Naive thymus-derived CD4-positive, alpha-beta T cell (primary cell): ENCODE data around the gene SLC13A2. TPM values are rescaled to one million over a fixed set of nuclear protein-coding genes. Genes with fewer than 3 reads are reported as not detected.
"Not testable (repeated sequence)": the region's sequence is repeated elsewhere in the genome, so short reads cannot be mapped to it uniquely, and the experiment has no call there.

Source experiments
- ATAC-seq: fragments of 150-1000 bp; cut with Tn5 transposase; 2 replicates; pipeline ENCODE4 v1.10.0; 2021; ENCODE audit warnings: mild to moderate bottlenecking, moderate library complexity
- CTCF ChIA-PET: fragments of 350-600 bp; sonication (Branson Sonifier 250); formaldehyde crosslinking; loops from one replicate; lab custom pipeline; 2021; ENCODE audit warnings: antibody characterized with exemption; lab: Charles Lee
- POLR2A ChIA-PET: fragments of 350-600 bp; sonication (Branson Sonifier 250); formaldehyde crosslinking; loops from one replicate; lab custom pipeline; 2021; ENCODE audit warnings: antibody characterized with exemption, inconsistent platforms; lab: Charles Lee
- DNase-seq, 9 donors: peaks; one replicate each; pipeline versions ENCODE4 v3.0.0 to v3.0.0-alpha.2; 2020 to 2022; ENCODE audit warnings: mixed read lengths in 1 of 9
- H3K27ac ChIP-seq: one replicate; pipeline ENCODE4 v1.7.0; 2013; ENCODE audit warnings: mild to moderate bottlenecking, low read depth, low read length, moderate library complexity
- H3K27me3 ChIP-seq, 2 donors: one replicate each; pipeline ENCODE4 v1.7.0; 2013; ENCODE audit warnings: low read length in 2 of 2, mild to moderate bottlenecking in 2 of 2, moderate library complexity in 2 of 2; ENCODE audit not compliant: control insufficient read depth in 2 of 2, insufficient read depth in 2 of 2
- H3K36me3 ChIP-seq, 3 experiments: 1 replicate in 2 of 3; 2 replicates in 1 of 3; pipeline ENCODE4 v1.7.0; 2013; ENCODE audit warnings: low read length in 3 of 3, mild to moderate bottlenecking in 3 of 3, moderate library complexity in 1 of 3; ENCODE audit not compliant: insufficient read depth in 3 of 3, control insufficient read depth in 2 of 3
- H3K4me1 ChIP-seq, 2 donors: one replicate each; pipeline ENCODE4 v1.7.0; 2013; ENCODE audit warnings: low read length in 2 of 2, mild to moderate bottlenecking in 2 of 2, moderate library complexity in 1 of 2; ENCODE audit not compliant: control insufficient read depth in 2 of 2, insufficient read depth in 2 of 2
- H3K4me3 ChIP-seq: 2 replicates; pipeline ENCODE4 v1.7.0; 2013; ENCODE audit warnings: mild to moderate bottlenecking, low read length
- H3K9me3 ChIP-seq, 3 experiments: 1 replicate in 2 of 3; 2 replicates in 1 of 3; pipeline ENCODE4 v1.7.0; 2013; ENCODE audit warnings: low read length in 3 of 3; ENCODE audit not compliant: control insufficient read depth in 2 of 3
- H3K27ac Mint-ChIP-seq, 9 donors: one replicate each; pipeline ENCODE4 v1.8.0; 2020 to 2022; ENCODE audit warnings: mixed read lengths in 9 of 9, mild to moderate bottlenecking in 8 of 9, moderate library complexity in 5 of 9, inconsistent platforms in 2 of 9
- H3K27me3 Mint-ChIP-seq, 5 donors: one replicate each; pipeline ENCODE4 v1.8.0; 2021 to 2022; ENCODE audit warnings: mixed read lengths in 5 of 5, mild to moderate bottlenecking in 1 of 5
- H3K36me3 Mint-ChIP-seq, 5 donors: one replicate each; pipeline ENCODE4 v1.8.0; 2020 to 2022; ENCODE audit warnings: mixed read lengths in 5 of 5, mild to moderate bottlenecking in 3 of 5, inconsistent platforms in 1 of 5
- H3K4me1 Mint-ChIP-seq, 7 donors: one replicate each; pipeline ENCODE4 v1.8.0; 2020 to 2022; ENCODE audit warnings: mixed read lengths in 7 of 7, mild to moderate bottlenecking in 3 of 7, inconsistent platforms in 1 of 7
- H3K4me3 Mint-ChIP-seq, 10 donors: one replicate each; pipeline ENCODE4 v1.8.0; 2020 to 2022; ENCODE audit warnings: mild to moderate bottlenecking in 10 of 10, mixed read lengths in 10 of 10, moderate library complexity in 6 of 10, inconsistent platforms in 2 of 10
- H3K9me3 Mint-ChIP-seq, 11 donors: one replicate each; pipeline ENCODE4 v1.8.0; 2020 to 2022; ENCODE audit warnings: mixed read lengths in 11 of 11, mild to moderate bottlenecking in 4 of 11, inconsistent platforms in 1 of 11, moderate library complexity in 1 of 11
- intact Hi-C, 2 donors: fragments of 100-400 bp; cut with micrococcal nuclease; formaldehyde crosslinking; loops; one replicate each; pipeline ENCODE4 v1.15.1; 2023
- polyA plus RNA-seq, 2 donors: library from polyadenylated mRNA; unstranded; fragments of 300-500 nt; fragmentation: Illumina TruSeq; gene quantifications; one replicate each; pipeline ENCODE4 v1.2.3, GENCODE V29; 2021
- total RNA-seq, 6 experiments: library from RNA in 5 of 6; stranded (reverse) in 5 of 6; gene quantifications; 1 replicate in 5 of 6; 2 replicates in 1 of 6; pipeline ENCODE4 v1.2.3 and lab custom pipeline; 2021 to 2026

The SLC13A2 gene
- total and polyA plus RNA-seq, 7 experiments from 2014 or later, result not detected

DNA sequence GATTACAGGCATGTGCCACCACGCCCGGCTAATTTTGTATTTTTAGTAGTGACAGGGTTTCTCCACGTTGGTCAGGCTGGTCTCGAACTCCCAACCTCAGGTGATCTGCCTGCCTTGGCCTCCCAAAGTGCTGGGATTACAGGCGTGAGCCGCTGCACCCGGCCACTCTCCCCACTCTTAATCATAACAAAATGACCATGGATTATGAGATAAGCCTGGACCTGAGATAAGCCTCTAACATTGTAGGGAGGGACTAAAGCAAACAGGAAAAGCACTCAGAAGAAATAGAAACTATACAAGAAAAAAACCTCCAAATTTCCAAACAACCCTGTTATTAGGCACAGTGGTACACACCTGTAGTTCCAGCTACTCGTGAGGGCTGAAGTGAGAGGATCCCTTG, 39.1 kb upstream of the SLC13A2 start:
- H3K27me3 ChIP-seq, H3K4me3 Mint-ChIP-seq, POLR2A ChIA-PET, ATAC-seq, intact Hi-C loops, H3K4me3 ChIP-seq, H3K9me3 Mint-ChIP-seq, H3K36me3 Mint-ChIP-seq, DNase-seq, H3K27ac Mint-ChIP-seq, H3K9me3 ChIP-seq, H3K27ac ChIP-seq, CTCF ChIA-PET, H3K4me1 Mint-ChIP-seq, H3K36me3 ChIP-seq, H3K4me1 ChIP-seq: not testable (repeated sequence)
- peaks cover 8 to 38% (median 10%) of the 10 kb centered on the region in 5 donors for H3K27me3 Mint-ChIP-seq

DNA sequence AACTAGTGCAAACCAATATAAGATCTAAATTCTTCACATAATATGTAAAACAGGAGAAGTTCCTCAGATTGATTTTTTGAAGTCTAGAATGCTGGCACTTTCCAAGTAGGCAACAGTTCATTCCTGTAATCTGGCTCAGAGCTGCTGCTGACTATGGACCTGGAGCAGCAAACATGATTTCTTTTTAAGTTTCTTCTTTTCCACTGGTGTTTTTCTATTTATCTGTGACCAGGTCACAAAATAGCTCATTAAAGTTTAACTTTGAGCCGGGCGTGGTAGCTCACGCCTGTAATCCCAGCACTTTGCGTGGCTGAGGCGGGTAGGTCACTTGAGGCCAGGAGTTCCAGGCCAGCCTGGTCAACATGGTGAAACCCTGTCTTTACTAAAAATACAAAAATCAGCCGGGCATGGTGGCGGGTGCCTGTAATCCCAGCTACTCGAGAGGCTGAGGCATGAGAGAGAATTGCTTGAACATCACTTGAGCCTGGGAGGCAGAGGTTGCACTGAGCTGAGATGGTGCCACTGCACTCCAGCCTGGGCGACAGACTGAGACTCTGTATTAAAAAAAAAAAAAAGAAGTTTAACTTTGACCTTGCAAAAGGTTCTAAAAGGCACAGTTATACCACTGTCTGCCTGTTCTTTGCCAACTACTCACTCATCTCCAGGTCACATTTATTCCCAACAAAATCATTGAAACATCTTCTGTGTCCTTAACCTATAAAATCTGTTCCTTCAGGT, 29.4 kb upstream of the SLC13A2 start:
- POLR2A ChIA-PET, result no interaction called here

DNA sequence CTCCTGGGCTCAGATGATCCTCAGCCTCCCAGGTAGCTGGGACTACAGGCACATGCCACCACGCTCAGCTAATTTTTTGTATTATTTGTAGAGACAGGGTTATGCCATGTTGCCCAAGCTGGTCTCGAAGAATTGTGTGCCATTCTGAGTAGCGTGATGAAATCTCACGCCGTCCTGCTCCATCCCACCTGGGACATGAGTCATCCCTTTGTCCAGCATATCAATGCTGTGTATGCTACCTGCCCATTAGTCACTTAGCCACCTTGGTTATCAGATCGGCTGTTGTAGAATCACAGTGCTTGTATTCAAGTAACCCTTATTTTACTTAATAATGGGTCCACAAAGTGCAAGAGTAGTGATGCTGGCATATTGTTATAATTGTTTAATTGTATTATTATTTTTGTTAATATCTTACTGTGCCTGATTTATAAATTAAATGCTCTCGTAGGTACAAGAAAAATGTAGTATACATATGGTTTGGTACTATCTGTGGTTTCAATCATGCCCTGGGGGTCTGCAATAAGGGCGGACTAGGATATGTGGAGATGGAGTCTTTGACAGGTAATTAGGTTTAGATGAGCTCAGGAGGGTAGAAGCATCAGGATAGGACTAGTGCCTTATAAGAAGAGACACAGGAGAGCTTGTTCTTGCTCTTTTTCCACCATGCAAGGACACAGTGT, 26.6 kb upstream of the SLC13A2 start:
- ATAC-seq (no peak), DNase-seq (no peak)
- Histone ChIP-seq H3K4me3 (no peak overlapping the region), H3K9me3 (no peaks in the 10 kb centered on the region), H3K27ac (no peak overlapping the region), H3K4me1 (no peaks in the 10 kb centered on the region), H3K27me3 (no peaks in the 10 kb centered on the region), H3K36me3 (no peaks in the 10 kb centered on the region)
- POLR2A ChIA-PET, result no interaction called here
- intact Hi-C loops, result no loop called here
- H3K4me1 Mint-ChIP-seq, result peaks cover 0 to 2% (median 0%) of the 10 kb centered on the region in 7 donors
- CTCF ChIA-PET, result no interaction called here
- H3K27me3 Mint-ChIP-seq, result peaks cover 2 to 41% (median 6%) of the 10 kb centered on the region in 5 donors
- peaks cover 0 to 6% (median 0%) of the 10 kb centered on the region in 5 donors for H3K36me3 Mint-ChIP-seq
- no peak overlapping the region for H3K27ac Mint-ChIP-seq
- H3K9me3 Mint-ChIP-seq, result peaks cover 0 to 12% (median 1%) of the 10 kb centered on the region in 11 donors
- no peak overlapping the region for H3K4me3 Mint-ChIP-seq

More for the DNA sequence above, 29.4 kb upstream of the SLC13A2 start:
- peaks cover 0 to 1% (median 0%) of the 10 kb centered on the region in 7 donors for H3K4me1 Mint-ChIP-seq
- H3K36me3 Mint-ChIP-seq, result peaks cover 0 to 3% (median 0%) of the 10 kb centered on the region in 5 donors
- Histone ChIP-seq H3K4me3 (no peak overlapping the region), H3K4me1 (no peaks in the 10 kb centered on the region), H3K36me3 (no peaks in the 10 kb centered on the region), H3K27me3 (no peaks in the 10 kb centered on the region), H3K27ac (no peak overlapping the region), H3K9me3 (no peaks in the 10 kb centered on the region)
- DNase-seq (no peak), ATAC-seq (no peak)
- peaks cover 9 to 25% (median 12%) of the 10 kb centered on the region in 5 donors for H3K27me3 Mint-ChIP-seq
- peaks cover 0 to 12% (median 0%) of the 10 kb centered on the region in 11 donors for H3K9me3 Mint-ChIP-seq
- H3K4me3 Mint-ChIP-seq, result no peak overlapping the region
- CTCF ChIA-PET, result no interaction called here
- intact Hi-C loops, result no loop called here
- H3K27ac Mint-ChIP-seq, result no peak overlapping the region

DNA sequence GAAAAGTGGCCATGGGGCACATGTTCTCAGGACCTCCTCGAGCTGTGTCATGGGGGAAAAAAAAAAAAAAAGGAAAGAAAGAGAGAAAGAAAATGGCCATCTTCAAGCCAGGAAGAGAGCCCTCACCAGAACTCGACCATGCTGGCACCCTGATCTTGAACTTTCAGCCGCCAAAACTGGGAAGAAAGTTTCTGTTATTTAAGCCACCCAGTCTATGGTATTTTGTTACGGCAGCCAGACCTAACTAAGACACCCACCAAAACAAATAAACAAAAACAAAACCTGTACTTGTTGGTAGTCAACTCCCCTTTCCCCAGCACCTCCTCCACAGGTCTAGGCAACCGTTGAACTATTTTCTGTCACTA, 26.1 kb upstream of the SLC13A2 start:
- no peaks in the 10 kb centered on the region for H3K36me3 ChIP-seq
- intact Hi-C loops, result no loop called here
- no peak overlapping the region for H3K4me3 Mint-ChIP-seq
- peaks cover 0 to 6% (median 0%) of the 10 kb centered on the region in 5 donors for H3K36me3 Mint-ChIP-seq
- CTCF ChIA-PET, result no interaction called here
- POLR2A ChIA-PET, result no interaction called here
- peaks cover under 1 to 38% (median 5%) of the 10 kb centered on the region in 5 donors for H3K27me3 Mint-ChIP-seq
- H3K27ac ChIP-seq, result no peak overlapping the region
- DNase-seq, result no peak
- no peaks in the 10 kb centered on the region for H3K9me3 ChIP-seq
- ATAC-seq, result no peak
- H3K27ac Mint-ChIP-seq, result no peak overlapping the region
- no peaks in the 10 kb centered on the region for H3K27me3 ChIP-seq
- H3K9me3 Mint-ChIP-seq, result peaks cover 0 to 7% (median 0%) of the 10 kb centered on the region in 11 donors
- no peak overlapping the region for H3K4me3 ChIP-seq
- H3K4me1 ChIP-seq, result no peaks in the 10 kb centered on the region
- peaks cover 0 to 2% (median 0%) of the 10 kb centered on the region in 7 donors for H3K4me1 Mint-ChIP-seq

DNA sequence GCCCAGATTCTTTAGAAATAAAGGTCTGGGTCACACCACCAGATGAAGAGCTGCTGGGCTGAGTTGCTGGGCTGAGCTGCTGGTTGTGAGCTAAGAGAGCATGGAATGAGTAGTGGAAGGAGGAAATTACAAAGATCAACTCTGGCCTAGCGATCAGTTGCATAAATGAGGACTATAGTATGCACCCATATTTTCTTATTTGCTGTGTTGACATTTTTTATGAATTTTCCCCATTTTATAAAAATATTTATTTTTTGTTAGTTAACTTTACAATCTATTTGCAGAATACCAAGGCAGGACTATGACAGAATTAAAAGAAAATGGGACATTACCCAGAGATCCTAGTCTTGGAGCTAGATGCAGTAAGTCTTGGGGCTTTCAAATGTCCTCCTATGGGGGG, 23.6 kb upstream of the SLC13A2 start:
- Mint-ChIP-seq H3K9me3 (peaks cover 0 to 9% (median 0%) of the 10 kb centered on the region in 11 donors), H3K27ac (no peak overlapping the region), H3K36me3 (peaks cover 0 to 6% (median 0%) of the 10 kb centered on the region in 5 donors), H3K4me1 (peaks cover 0 to 2% (median 0%) of the 10 kb centered on the region in 7 donors), H3K4me3 (no peak overlapping the region), H3K27me3 (peaks cover 0 to 44% (median 7%) of the 10 kb centered on the region in 5 donors)
- H3K27ac ChIP-seq, result no peak overlapping the region
- no peak for DNase-seq
- H3K4me3 ChIP-seq, result no peak overlapping the region
- intact Hi-C loops, result no loop called here
- no peaks in the 10 kb centered on the region for H3K4me1 ChIP-seq
- no peaks in the 10 kb centered on the region for H3K27me3 ChIP-seq
- no peak for ATAC-seq
- ChIA-PET CTCF (interaction anchor here (0.6 kb wide), 1 partner anchor 10 kb away, joined by 6 read pairs; no protein-coding TSS in a partner anchor), POLR2A (no interaction called here)
- H3K9me3 ChIP-seq, result no peaks in the 10 kb centered on the region
- H3K36me3 ChIP-seq, result no peaks in the 10 kb centered on the region

DNA sequence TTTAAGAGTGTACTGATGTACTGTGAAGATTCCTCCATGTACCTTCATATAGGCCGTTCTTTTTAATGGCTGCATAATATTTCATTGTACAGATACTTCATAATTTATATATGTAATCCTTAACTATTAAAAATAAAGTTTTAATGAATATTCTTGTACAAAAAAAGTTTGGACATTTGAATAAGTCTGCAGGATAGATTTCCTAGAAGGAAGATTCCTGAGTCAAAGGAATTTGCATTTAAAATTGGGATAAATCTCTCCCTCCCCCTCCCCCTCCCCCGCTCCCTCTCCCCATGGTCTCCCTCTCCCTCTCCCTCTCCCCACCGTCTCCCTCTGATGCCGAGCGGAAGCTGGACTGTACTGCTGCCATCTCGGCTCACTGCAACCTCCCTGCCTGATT, 15.6 kb upstream of the SLC13A2 start:
- intact Hi-C loops, result no loop called here
- no peak overlapping the region for H3K27ac ChIP-seq
- no peaks in the 10 kb centered on the region for H3K27me3 ChIP-seq
- H3K27me3 Mint-ChIP-seq, result peaks cover 0 to 4% (median 0%) of the 10 kb centered on the region in 5 donors
- DNase-seq, result no peak
- no peaks in the 10 kb centered on the region for H3K36me3 Mint-ChIP-seq
- H3K4me1 ChIP-seq, result no peaks in the 10 kb centered on the region
- no peaks in the 10 kb centered on the region for H3K4me1 Mint-ChIP-seq
- CTCF ChIA-PET, result interaction anchor here (0.6 kb wide), 1 partner anchor 42 kb away, joined by 3 read pairs; no protein-coding TSS in a partner anchor
- no peaks in the 10 kb centered on the region for H3K9me3 ChIP-seq
- POLR2A ChIA-PET, result no interaction called here
- peaks cover 0 to 7% (median 0%) of the 10 kb centered on the region in 11 donors for H3K9me3 Mint-ChIP-seq
- H3K36me3 ChIP-seq, result no peaks in the 10 kb centered on the region
- no peak for ATAC-seq
- no peak overlapping the region for H3K27ac Mint-ChIP-seq
- H3K4me3 Mint-ChIP-seq, result no peak overlapping the region
- no peak overlapping the region for H3K4me3 ChIP-seq
